C4-2B (cell line): ENCODE measurements around the gene WDR27.

Source experiments
- CTCF ChIP-seq: fragments of 450-650 bp; conservative IDR thresholded peaks from 2 replicates; pipeline ENCODE4 v1.5.1; 2017; ENCODE audit warnings: mild to moderate bottlenecking
- ZFX ChIP-seq: fragments of 450-650 bp; IDR thresholded peaks from 2 replicates; pipeline ENCODE4 v1.6.1; 2017

GRCh38 chr6:169490830-169491229, 211.0 kb downstream of the WDR27 start:
- TF ChIP-seq CTCF, result no peak
- TF ChIP-seq ZFX, result no peak
